ENCODE results near the gene ANXA1. TPM values are rescaled to one million over a fixed set of nuclear protein-coding genes. Genes with fewer than 3 reads are reported as not detected.
A peak's percentile ranks its signal among the peaks of the same experiment; 100 is the strongest.

The ANXA1 gene
- total RNA-seq, 1 experiment from 2014 or later, result 486 TPM

DNA sequence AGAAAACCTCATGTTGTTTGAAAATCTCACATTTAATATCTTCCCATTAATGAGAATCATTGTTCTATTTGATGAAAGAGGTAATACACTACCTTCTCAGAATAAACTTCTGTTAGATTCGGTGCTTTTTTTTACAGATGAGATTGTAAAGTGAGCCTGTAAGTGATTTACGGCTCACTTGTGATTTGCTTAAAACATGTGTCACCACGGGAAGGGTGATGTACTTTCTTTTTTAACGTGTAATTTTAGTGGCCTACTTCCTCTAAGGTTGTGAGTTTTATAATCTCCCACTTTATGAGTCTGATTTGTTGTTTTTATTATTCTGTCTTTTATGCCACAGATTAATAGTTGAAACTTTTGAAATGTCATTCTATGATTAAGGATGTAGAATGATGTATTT, 15.9 kb downstream of the ANXA1 start:
- BruUV-seq (replicated peaks), result no TSS peak

DNA sequence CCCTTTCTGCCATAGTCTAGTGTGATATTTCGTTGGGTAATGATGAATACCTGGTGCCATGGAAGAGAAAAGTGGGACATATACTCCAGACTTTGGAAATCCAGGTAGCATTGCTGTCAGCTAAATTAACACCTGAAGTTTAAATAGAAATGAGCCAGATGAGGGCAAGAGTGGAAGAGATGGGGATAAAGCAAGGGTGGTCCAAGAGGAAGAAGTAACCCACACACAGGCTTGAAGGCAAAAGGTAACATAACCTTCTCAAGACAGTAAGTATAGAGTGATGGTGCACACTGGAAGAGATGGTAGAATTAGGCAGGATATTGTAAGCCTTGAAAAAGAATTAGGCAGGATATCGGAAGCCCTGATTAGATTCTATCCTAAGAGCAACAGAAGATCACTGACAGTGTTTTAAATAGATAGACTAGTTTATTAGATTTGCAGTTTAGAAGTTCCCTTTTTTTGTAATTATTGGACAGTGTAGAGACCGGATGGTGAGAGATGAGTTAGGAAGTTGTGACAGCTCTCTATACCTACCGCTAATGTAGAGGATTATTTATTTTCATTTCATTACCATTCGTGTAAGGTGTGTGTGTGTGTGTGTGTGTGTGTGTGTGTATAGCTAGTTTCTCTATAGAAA, 16.8 kb downstream of the ANXA1 start:
- Histone ChIP-seq H3K36me3 (ENCODE audit: control insufficient read depth in 1 of 2, insufficient read depth in 2 of 2, low read length in 2 of 2) (peaks cover 49 to 68% of the 10 kb centered on the region in 2 experiments), H3K9ac (ENCODE audit: low read length) (no peak overlapping the region), H3K9me2 (ENCODE audit: insufficient read depth) (no peaks in the 10 kb centered on the region), H3K4me3 (replicated peaks in 1 of 2; ENCODE audit: low read depth in 1 of 2, low read length in 2 of 2) (no peak overlapping the region), H4K20me1 (ENCODE audit: insufficient read depth) (no peaks in the 10 kb centered on the region), H3K27me3 (ENCODE audit: insufficient read depth, low read length) (no peaks in the 10 kb centered on the region), H3K4me2 (ENCODE audit: low read length) (no peak overlapping the region), H2AFZ (ENCODE audit: low read depth, low read length, poor library complexity, severe bottlenecking) (no peak overlapping the region), H3K9me3 (ENCODE audit: control insufficient read depth in 1 of 2, insufficient read depth in 1 of 2, low read depth in 1 of 2, low read length in 2 of 2) (no peaks in the 10 kb centered on the region), H3K79me2 (ENCODE audit: insufficient read depth, low read length) (no peaks in the 10 kb centered on the region), H3K27ac (ENCODE audit: low read depth, low read length) (no peak overlapping the region), H3K4me1 (ENCODE audit: control insufficient read depth in 1 of 2, insufficient read depth in 2 of 2, low read length in 2 of 2) (peaks cover 0 to 7% of the 10 kb centered on the region in 2 experiments; a peak in 1 of 4 replicates)
- TF ChIP-seq, protein P1, sequence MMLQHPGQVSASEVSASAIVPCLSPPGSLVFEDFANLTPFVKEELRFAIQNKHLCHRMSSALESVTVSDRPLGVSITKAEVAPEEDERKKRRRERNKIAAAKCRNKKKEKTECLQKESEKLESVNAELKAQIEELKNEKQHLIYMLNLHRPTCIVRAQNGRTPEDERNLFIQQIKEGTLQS (IDR thresholded peaks at IDR 0.05), result no peak
- TF ChIP-seq POLR2AphosphoS5 (IDR thresholded peaks at IDR 0.05; ENCODE audit: low read depth, low read length) (no peak), SP1 (IDR thresholded peaks at IDR 0.05; ENCODE audit: low read depth) (no peak), EGR1 (IDR thresholded peaks at IDR 0.05; ENCODE audit: low read depth) (no peak), YY1 (IDR thresholded peaks at IDR 0.05; ENCODE audit: extremely low read depth, insufficient replicate concordance, low read depth, low read length) (no peak), SRF (IDR thresholded peaks at IDR 0.05; ENCODE audit: low read depth) (no peak), CBX3 (IDR thresholded peaks at IDR 0.05; ENCODE audit: low read depth) (no peak)
- TF ChIP-seq, protein P2, sequence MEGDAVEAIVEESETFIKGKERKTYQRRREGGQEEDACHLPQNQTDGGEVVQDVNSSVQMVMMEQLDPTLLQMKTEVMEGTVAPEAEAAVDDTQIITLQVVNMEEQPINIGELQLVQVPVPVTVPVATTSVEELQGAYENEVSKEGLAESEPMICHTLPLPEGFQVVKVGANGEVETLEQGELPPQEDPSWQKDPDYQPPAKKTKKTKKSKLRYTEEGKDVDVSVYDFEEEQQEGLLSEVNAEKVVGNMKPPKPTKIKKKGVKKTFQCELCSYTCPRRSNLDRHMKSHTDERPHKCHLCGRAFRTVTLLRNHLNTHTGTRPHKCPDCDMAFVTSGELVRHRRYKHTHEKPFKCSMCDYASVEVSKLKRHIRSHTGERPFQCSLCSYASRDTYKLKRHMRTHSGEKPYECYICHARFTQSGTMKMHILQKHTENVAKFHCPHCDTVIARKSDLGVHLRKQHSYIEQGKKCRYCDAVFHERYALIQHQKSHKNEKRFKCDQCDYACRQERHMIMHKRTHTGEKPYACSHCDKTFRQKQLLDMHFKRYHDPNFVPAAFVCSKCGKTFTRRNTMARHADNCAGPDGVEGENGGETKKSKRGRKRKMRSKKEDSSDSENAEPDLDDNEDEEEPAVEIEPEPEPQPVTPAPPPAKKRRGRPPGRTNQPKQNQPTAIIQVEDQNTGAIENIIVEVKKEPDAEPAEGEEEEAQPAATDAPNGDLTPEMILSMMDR (IDR thresholded peaks at IDR 0.05 in 2 of 3, conservative IDR thresholded peaks at IDR 0.05 in 1 of 3; ENCODE audit: borderline replicate concordance in 1 of 3, insufficient read depth in 1 of 3, low read depth in 2 of 3, low read length in 2 of 3), result no peak
- ATAC-seq, result no peak
- intact Hi-C loops (cut with micrococcal nuclease), result no loop called here
- POLR2A ChIA-PET, result interaction anchor here (1.1 kb wide), 1 partner anchor 297 kb away, joined by 3 read pairs; no protein-coding TSS in a partner anchor
- BruUV-seq (replicated peaks), result TSS peak; percentile 3
- RAD21 ChIA-PET (ENCODE audit: low non-redundant PET in 1 of 2, low total read pairs in 2 of 2, uncharacterized antibody in 2 of 2, unreplicated experiment in 2 of 2), result no interaction called here
- DNase-seq (ENCODE audit: low read depth, low spot score), result no peak
- CTCF ChIA-PET, result no interaction called here

More for the DNA sequence above, 15.9 kb downstream of the ANXA1 start:
- H3K36me3 ChIP-seq (ENCODE audit: control insufficient read depth in 1 of 2, insufficient read depth in 2 of 2, low read length in 2 of 2), result peaks cover 57 to 75% of the 10 kb centered on the region in 2 experiments
- TF ChIP-seq SP1 (IDR thresholded peaks at IDR 0.05; ENCODE audit: low read depth) (no peak), ZFX (IDR thresholded peaks at IDR 0.05) (no peak)
- no peak overlapping the region for H3K4me3 ChIP-seq (replicated peaks in 1 of 2; ENCODE audit: low read depth in 1 of 2, low read length in 2 of 2)
- no peaks in the 10 kb centered on the region for H3K27me3 ChIP-seq (ENCODE audit: insufficient read depth, low read length)
- ATAC-seq, result no peak
- CTCF ChIA-PET, result interaction anchor here (1.4 kb wide), 1 partner anchor 60 kb away, joined by 4 read pairs; no protein-coding TSS in a partner anchor
- POLR2A ChIA-PET, result no interaction called here
- no peak for DNase-seq (ENCODE audit: low read depth, low spot score)
- no peak overlapping the region for H2AFZ ChIP-seq (ENCODE audit: low read depth, low read length, poor library complexity, severe bottlenecking)
- intact Hi-C loops (cut with micrococcal nuclease), result no loop called here
- RAD21 ChIA-PET (ENCODE audit: low non-redundant PET in 1 of 2, low total read pairs in 2 of 2, uncharacterized antibody in 2 of 2, unreplicated experiment in 2 of 2), result no interaction called here
- H3K4me2 ChIP-seq (ENCODE audit: low read length), result no peak overlapping the region
- H3K79me2 ChIP-seq (ENCODE audit: insufficient read depth, low read length), result no peaks in the 10 kb centered on the region; the same call in 1 of the 2 replicates
- no peaks in the 10 kb centered on the region for H3K9me2 ChIP-seq (ENCODE audit: insufficient read depth)
- H3K4me1 ChIP-seq (ENCODE audit: control insufficient read depth in 1 of 2, insufficient read depth in 2 of 2, low read length in 2 of 2), result peaks cover 0 to 1% of the 10 kb centered on the region in 2 experiments; a peak in 1 of 4 replicates
- H3K9ac ChIP-seq (ENCODE audit: low read length), result no peak overlapping the region
- H3K27ac ChIP-seq (ENCODE audit: low read depth, low read length), result no peak overlapping the region
- no peaks in the 10 kb centered on the region for H3K9me3 ChIP-seq (ENCODE audit: control insufficient read depth in 1 of 2, insufficient read depth in 1 of 2, low read depth in 1 of 2, low read length in 2 of 2)
- no peaks in the 10 kb centered on the region for H4K20me1 ChIP-seq (ENCODE audit: insufficient read depth)
